Renal cortical epithelial cell (primary cell): ENCODE measurements around the gene MAPK11. TPM values are rescaled to one million over a fixed set of nuclear protein-coding genes. Genes with fewer than 3 reads are reported as not detected.

Experiments
- DNase-seq: peaks from one replicate; pipeline ENCODE4 v3.0.0-alpha.2; 2011; ENCODE audit warnings: low read depth
- total RNA-seq: library from RNA; depleted of rRNA; stranded (reverse); fragments of >200 nt; gene quantifications from 2 replicates; pipeline ENCODE4 v1.2.3, GENCODE V29; 2014

The MAPK11 gene
- total RNA-seq, 1 donor from 2014 or later: 9.9 TPM

DNA sequence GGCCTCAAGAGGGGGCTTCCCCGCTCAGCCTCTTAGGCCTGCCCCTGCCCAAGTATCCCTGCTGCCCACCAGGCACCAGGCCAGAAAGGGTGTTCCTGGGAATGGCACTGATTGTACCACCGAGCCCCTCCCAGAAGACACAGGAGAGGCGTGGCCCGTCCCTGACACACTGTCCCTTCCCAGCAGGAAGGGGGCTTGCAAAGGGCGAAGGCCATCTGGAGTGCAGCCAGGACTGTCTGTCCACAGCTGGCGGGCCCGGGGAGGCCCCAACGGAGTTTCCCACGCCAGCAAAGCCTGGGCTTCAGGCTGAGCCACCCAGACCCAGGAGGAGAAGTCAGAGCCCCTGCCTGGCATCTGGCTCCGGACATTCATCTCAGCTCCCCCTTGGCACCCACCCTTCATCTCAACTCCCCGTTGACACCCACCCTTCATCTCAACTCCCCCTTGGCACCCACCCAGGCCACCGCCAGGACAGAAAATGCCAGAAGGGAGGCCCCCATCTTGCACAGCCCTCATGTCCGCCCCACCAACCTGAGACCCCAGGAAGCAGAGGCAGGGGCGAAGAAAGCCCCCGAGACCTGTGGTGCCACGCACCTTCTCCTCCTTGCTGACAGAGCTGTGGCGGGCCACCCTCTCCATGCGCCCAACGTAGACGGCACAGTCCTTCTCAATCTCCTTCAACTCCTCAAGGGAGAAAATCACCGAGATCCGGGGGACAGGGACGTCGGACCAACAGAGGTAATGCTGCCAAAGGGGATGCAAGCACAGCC, 44.8 kb downstream of the MAPK11 start:
- DNase-seq: no peak

DNA sequence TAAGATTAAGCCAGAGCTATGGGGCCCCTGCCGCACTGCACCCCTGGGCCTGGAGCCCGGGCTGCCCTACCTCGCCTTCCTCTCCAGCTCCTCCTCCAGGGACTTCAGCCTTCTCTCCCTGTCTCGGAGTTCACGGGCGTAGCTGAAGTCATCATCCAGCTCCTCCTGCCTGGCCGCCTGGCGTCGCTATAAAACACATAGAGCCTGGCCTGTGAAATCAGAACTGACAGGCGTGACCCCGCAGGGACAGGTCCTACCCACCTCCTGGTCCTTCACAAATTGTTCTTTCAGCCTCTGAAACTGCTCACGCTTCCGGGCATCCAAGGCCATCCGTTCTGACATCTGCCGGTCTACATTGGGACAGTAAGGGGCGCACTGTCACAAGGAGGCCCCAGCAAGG, 46.1 kb downstream of the MAPK11 start:
- no peak for DNase-seq

DNA sequence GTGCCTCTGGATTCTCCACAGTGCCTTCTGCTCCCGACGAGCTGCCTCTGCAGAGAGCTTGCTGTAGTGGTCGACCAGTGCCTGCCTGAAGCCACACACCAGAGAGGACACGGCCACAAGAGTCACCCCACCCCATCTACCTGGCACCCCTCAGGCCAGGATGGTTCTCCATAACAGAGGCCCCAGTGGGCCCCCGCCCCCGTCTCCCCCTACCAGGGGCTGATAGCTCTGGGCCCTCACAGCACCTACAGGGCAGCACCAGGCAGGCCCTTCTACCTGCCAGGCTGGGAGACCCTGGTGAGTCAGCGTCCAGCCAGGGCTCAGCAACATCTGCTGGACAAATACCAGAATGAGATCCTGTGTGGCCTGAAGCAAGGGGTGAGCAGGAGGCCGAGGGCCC, 47.7 kb downstream of the MAPK11 start:
- DNase-seq: no peak

DNA sequence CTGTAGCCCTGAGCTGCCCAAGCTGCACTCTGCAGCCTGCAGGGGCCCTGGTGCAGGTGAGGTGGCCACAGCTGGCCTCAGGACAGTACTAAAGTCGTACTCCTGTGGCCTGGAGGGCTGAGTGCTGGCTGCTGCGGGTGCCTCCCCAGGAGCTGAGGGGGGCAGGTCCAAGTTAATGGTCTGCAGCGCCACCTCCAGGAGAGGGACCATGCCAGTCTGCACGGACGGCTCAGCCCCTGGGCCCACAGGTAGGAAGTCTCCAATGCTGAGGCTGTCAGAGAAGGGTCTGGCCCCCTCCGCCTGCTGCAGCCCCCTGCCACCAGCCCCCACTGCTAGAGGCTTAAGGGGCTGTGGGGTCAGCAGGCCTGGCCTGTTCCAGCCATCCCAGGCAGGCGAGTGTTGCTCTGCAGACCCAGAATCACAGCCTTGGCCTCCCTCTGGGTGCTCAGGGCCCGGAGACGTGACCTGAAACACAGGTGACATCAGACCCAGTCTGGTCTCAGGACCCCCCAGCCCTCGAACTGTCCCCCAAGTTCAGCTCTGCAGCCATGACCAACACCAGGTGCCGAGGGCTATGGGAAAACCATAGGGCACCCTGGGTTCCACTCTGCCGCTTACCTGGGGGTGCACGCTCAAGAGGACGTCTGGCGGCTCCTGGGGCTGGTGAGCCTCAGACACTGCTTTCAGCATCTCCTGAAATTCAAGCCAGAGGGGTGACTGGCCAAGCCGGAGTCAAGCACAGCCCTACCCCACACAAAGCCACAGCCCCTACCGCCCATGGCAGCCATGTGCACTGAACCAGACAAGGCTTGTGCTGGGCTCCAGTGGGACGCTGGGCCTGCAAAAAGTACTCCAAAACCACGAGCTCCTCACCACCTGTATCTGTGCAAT, 48.5 kb downstream of the MAPK11 start:
- no peak for DNase-seq

DNA sequence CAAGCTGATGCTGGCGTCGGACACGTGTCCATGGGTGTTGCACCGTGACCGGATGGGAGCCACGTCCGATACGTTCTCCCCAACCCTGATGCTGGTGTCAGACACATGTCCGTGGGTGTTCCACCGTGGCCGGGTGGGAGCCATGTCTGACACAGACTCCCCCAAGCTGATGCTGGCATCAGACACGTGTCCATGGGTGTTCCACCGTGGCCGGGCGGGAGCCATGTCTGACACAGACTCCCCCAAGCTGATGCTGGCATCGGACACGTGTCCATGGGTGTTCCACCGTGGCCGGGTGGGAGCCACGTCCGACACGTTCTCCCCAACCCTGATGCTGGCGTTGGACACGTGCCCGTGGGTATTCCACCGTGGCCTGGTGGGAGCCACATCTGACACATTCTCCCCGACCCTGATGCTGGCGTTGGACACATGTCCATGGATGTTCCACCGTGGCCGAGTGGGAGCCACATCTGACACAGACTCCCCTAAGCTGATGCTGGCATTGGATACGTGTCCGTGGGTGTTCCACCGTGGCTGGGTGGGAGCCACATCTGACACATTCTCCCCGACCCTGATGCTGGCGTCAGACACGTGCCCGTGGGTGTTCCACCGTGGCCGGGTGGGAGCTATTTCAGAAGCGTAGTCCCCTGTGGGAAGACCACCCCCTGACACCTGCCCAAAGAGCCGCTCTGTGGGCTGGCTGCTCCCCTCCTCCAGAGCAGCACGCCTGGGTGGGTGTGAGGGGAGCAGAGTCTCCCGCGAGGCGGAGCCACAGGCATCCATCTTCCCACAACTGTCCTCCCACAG, 49.4 kb downstream of the MAPK11 start:
- no peak for DNase-seq

DNA sequence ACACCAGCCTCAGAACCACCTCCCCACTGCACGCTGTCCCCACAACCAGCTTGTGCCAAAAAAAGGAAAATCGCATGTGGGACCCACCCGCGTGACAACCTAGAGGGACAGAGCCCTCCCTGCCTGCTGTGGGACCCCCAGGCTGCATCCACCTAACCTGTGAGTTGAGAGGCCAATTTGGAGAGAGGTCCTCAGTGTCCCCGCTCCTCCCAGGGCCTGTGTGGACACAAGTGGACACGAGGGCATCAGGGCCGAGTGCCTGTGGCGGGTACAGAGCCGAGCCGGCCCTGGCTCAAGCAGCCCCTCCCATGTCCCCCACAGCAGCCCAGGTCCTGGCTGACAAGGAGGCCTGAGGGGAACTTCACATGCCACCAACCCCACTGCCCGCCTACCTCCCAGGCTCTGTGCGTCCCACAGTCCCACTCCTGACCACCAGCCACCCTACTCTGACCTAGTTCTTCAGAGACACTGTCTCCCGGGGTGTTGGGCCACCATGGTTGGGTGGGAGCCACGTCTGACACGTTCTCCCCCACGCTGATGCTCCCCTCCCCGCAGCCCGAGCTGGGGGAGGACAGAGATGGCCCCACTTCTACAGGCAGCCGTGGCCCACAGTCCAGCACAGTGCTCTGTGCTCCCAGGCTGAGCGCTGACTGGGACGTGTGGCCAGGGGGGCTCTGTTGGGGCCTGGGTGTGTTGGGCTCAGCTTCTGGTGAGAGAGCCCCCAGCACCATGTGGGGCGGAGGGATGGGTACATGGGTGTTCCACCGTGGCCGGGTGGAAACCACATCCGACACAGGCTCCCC, 50.2 kb downstream of the MAPK11 start:
- DNase-seq: no peak

DNA sequence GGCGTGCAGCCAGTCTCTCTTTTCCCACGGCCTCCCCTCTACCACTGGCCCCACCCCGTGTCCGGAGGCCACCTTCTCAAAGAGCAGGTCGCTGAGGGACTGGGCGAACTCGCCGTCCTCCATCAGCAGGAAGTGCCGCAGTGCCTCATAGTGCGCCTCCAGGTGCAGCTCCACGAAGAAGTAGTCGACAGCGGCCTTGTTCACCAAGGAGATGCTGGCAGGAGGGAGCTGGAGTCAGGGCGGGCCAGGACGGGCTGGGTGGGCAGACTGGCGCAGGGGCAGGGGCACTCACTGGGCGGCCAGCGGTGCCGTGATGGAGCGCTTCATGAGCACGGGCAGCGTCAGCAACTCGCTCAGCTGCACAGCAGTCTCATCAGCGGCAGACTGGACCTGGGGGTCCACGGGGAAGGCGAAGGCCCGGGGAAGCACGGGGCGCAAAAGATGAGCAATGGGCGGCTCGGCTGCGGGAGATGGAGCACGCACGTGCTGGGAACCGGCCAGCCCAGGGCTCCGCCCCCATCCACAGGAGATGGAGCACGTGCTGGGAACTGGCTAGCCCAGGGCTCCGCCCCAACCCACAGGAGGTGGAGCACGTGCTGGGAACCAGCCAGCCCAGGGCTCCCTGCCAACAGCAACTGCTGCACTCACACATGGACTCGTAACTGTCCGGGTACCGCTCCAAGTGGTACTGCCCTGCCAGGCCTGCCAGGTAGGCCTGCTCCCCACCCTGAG, 51.0 kb downstream of the MAPK11 start:
- peak; percentile 42 for DNase-seq

DNA sequence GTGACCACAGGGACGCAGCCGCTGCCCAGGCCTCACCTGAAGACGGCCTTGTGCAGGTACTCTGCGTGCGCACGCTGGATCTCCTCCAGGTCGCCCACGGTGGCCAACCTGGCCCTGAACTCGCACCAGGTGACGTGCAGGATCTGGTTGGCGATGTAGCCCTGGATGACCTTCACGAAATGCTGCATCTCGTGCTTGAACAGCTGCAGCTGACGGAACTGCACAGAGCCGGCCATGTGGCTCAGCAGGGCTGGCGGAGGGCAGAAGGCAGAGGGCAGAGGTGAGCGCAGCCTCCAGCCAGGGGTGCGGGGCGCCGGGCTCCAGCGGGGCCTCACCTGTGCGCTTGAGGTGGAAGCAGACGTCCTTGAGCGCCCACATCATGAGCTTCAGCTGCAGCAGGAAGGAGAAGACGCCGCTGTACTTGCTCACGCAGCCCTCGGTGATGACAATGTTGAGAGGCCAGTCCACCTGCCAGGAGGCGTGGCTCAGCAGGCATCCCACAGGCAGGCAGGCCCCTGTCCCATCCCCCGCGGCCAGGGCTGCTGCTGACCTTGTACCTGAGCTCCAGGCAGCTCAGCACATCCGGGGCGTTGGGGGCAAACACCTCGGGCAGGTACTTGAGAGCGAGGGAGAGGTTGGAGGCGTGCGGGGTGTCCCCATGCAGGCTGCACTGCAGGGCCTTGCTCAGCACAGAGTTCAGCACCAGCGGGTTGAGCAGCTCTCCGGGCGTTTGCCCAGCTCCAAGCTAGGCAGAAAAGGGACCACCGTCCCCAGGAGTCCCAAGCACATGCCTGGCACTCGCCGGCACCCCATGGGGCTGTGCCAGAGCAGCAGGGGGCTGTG, 51.8 kb downstream of the MAPK11 start:
- no peak for DNase-seq

DNA sequence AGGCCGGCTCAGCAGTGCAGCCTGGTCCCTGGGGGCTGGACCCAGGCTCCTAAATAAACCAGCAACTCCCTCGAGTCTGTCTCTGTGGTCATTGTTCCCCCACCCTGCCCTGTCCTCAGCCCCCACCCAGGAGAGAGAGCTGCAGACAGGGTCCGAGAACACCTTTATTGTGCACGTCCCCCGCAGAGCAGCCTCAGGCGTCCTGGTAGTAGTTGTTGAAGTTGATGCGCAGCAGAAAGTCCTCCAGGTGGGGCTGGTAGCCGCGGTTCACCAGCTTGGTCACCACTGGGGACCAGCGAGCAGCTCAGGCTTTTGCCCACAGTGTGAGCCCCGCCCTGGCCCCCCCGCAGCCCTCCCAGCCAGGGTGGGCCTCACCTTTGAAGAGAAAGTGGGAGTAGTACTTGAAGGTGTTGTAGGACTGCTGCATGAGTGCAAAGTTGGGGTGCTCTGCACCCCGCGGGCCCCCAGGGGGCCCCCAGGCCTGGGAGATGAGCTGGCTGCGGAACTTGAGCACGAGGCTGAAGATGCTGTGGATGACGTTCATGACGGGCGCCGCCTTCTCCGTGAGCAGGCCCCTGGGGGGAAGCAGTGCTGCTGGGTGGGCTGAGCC, 52.5 kb downstream of the MAPK11 start:
- no peak for DNase-seq

DNA sequence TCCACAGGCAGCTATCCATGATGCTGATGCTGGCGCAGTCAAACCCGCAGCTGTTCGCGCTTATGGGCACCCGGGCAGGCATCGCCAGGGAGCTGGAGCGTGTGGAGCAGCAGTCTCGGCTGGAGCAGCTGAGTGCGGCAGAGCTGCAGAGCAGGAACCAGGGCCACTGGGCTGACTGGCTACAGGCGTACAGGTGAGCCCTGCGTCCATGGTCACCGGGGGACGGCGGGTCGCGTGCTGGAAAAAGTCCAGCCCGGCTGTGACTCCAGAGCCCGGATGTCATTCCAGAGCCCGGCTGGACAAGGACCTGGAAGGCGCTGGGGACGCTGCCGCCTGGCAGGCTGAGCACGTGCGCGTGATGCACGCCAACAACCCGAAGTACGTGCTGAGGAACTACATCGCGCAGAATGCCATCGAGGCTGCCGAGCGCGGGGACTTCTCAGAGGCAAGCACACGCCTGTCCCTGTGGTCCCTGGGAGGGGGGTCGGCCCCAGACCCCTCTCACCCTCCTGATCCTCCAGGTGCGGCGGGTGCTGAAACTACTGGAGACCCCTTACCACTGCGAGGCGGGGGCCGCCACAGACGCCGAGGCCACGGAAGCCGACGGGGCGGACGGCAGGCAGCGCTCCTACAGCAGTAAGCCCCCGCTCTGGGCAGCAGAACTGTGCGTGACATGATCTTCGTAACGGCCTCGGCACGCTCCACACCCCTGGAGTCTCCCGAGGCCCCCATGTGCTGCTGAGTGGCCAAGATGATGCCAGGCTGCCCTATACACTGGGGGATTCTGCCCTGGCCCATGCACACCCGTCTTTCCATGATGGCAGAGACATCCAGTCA, 53.3 kb downstream of the MAPK11 start:
- DNase-seq: no peak

DNA sequence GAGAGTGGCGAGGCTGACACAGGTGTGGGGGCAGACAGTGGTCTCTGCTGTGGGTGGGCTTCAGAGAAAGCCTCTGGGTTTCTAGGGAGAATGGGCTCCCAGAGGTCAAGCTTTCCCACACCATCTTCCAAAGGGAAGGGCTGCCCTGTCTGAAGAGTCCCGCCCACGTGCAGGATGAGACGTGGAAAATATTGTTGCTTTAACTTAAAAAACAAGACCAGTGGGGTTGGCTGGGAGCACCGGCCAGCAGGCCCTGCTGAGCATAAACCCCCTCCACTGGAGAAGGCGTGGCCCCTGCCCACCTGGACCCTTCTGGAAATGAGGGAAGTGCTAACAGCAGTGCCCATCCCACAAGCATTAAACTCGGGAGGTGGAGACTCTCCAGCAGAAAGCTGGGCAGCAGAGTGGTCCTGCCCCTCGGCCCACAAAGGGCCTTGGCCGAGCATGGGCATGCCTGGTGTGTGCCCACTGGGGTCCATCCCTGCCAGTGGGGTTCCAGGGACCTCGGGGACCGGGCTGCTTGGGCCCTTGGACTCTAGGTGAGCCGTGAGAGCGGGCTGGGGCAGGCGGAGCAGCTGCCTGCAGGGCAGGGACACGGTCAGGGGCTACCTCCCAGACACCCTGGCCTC, 54.0 kb downstream of the MAPK11 start:
- DNase-seq: no peak

DNA sequence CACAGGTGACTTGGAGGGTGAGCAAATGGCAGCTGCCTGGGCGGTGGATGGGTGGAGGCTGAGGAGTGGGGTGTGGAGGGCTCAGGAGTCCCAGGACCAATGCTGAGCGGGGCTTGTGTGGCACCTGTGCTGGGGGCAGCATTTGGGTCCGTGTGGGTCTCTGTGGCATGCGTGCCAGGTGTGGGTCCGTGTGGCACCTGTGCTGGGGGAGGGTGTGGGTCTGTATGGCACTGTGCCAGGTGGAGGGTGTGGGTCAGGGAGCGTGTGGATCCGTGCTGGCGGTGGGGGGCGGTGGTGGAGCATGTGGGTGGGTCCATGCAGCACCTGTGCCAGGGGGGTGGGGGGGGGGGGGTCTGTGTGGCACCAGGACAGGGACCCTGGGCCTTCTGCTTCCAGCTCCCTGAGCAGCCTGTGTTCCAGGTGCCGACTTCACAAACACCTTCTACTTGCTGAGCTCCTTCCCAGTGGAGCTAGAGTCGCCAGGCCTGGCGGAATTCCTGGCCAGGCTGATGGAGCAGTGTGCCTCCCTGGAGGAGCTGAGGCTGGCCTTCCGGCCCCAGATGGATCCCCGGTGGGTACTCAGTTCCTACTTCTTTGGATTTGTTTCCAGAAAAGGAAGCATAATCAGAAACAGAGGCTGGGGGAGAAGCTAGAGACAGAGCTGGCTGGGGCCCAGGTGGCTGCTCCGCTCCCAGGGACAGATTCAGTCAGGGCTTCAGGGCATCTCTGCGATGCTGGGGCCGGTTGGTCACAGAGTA, 54.7 kb downstream of the MAPK11 start:
- DNase-seq: no peak

Other genes starting within 250 kb of the MAPK11 start
- not detected in 2 replicates for gene TTLL8, start 212.1 kb downstream of the MAPK11 start, total RNA-seq
- not detected in 2 replicates for gene MLC1, start 185.0 kb downstream of the MAPK11 start, total RNA-seq
- gene MOV10L1, start 180.4 kb downstream of the MAPK11 start, total RNA-seq: not detected in 2 replicates
- gene PANX2, start 99.6 kb downstream of the MAPK11 start, total RNA-seq: not detected in 2 replicates
- gene TRABD, start 84.5 kb downstream of the MAPK11 start, total RNA-seq: 24.7 and 37.4 TPM in 2 replicates
- 23.4 and 26.7 TPM in 2 replicates for gene SELENOO, start 69.4 kb downstream of the MAPK11 start, total RNA-seq
- gene TUBGCP6, start 25.4 kb downstream of the MAPK11 start, total RNA-seq: 26.2 and 34.5 TPM in 2 replicates
- gene HDAC10, start 19.1 kb downstream of the MAPK11 start, total RNA-seq: 19.8 and 48.9 TPM in 2 replicates
- gene MAPK12, start 8.7 kb downstream of the MAPK11 start, total RNA-seq: 22.0 and 26.0 TPM in 2 replicates
- 98.8 and 582 TPM in 2 replicates for gene PLXNB2, start 37.3 kb upstream of the MAPK11 start, total RNA-seq
- 2.4 and 11.9 TPM in 2 replicates for gene DENND6B, start 56.6 kb upstream of the MAPK11 start, total RNA-seq
- 46.2 and 57.3 TPM in 2 replicates for gene PPP6R2, start 72.9 kb upstream of the MAPK11 start, total RNA-seq
- 51.4 and 68.2 TPM in 2 replicates for gene SBF1, start 204.7 kb upstream of the MAPK11 start, total RNA-seq
- gene ADM2, start 211.2 kb upstream of the MAPK11 start, total RNA-seq: 2.3 and 3.4 TPM in 2 replicates
- gene MIOX, start 216.5 kb upstream of the MAPK11 start, total RNA-seq: 0.10 and 1.7 TPM in 2 replicates
- gene LMF2, start 237.3 kb upstream of the MAPK11 start, total RNA-seq: 26.6 and 48.4 TPM in 2 replicates
- 16.7 and 24.7 TPM in 2 replicates for gene NCAPH2, start 237.8 kb upstream of the MAPK11 start, total RNA-seq